Neural progenitor cell (in vitro differentiated cells): ENCODE results near the gene ATP1A3.

ENCODE experiments used
- CTCF ChIP-seq: fragments of 200-600 bp; sonication (generic); IDR thresholded peaks from 2 replicates; pipeline ENCODE4 v1.5.1; 2017; ENCODE audit warnings: antibody characterized with exemption, mild to moderate bottlenecking
- EZH2 ChIP-seq: fragments of 200-600 bp; sonication (generic); IDR thresholded peaks from 2 replicates; pipeline ENCODE4 v1.6.1; 2017; ENCODE audit warnings: antibody characterized with exemption, mild to moderate bottlenecking, moderate library complexity
- EZH2phosphoT487 ChIP-seq: fragments of 200-600 bp; sonication (generic); IDR thresholded peaks from 2 replicates; pipeline ENCODE4 v1.6.1; 2017; ENCODE audit warnings: antibody characterized with exemption

- TF ChIP-seq CTCF, result no peak
- no peak for TF ChIP-seq EZH2
- TF ChIP-seq EZH2phosphoT487, result no peak
These were observed 75.9 kb downstream of the ATP1A3 start for GRCh38 chr19:41918095-41918494.
